ENCODE measurements around the gene SLC22A14. TPM values are rescaled to one million over a fixed set of nuclear protein-coding genes. Genes with fewer than 3 reads are reported as not detected.
A peak's percentile ranks its signal among the peaks of the same experiment; 100 is the strongest.

Gene SLC22A14
- total RNA-seq, 1 experiment from 2014 or later: not detected

DNA sequence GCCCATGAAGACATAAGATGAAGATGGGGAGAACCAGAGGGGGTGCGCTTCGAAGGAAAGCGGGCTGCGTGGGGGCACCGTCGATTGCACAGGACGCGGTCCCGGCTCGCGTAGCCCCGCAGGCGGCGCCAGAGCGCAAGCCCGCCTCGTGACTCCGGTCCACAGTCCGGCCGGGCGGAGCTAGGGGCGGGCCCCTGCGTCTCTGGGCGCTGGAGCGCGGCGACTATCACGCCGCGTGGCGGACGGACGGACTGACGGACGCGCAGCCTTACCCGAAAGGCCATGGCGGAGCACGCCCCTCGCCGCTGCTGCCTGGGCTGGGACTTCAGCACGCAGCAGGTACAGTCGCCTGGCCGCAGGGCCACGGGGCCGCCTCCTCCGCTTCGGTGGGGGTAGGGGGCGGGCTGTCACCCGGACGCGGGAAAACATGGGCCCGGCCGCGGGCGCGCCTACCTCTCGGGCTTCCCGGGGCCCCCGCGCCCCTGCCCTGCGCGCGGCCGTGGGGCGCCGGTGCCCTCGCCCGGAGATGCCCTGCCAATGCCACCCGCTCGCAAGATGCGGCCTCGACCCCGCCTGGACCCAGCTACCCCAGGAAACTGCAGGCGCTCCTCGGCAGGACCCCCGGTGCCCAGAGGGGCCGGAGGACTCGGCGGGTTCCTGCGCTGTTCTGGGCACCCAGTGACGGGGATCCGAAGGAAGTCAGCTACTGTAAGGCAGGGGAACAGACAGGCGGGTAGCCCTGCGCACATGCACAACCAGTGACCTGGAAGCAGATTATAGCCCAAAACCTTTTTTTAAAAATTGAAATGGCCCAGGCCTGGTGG, 64.7 kb downstream of the SLC22A14 start, which contains the start of gene XYLB (continued):
- peak; percentile 82; the same call in 1 of the 2 replicates for TF ChIP-seq ZNF232 (CRISPR knock-in tag; IDR thresholded peaks at IDR 0.05)
- TF ChIP-seq, protein P1, sequence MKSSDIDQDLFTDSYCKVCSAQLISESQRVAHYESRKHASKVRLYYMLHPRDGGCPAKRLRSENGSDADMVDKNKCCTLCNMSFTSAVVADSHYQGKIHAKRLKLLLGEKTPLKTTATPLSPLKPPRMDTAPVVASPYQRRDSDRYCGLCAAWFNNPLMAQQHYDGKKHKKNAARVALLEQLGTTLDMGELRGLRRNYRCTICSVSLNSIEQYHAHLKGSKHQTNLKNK (CRISPR knock-in tag; IDR thresholded peaks at IDR 0.05): no peak
- TF ChIP-seq FOXJ3 (CRISPR knock-in tag; IDR thresholded peaks at IDR 0.05; ENCODE audit: borderline replicate concordance): no peak
- TF ChIP-seq, protein P2, sequence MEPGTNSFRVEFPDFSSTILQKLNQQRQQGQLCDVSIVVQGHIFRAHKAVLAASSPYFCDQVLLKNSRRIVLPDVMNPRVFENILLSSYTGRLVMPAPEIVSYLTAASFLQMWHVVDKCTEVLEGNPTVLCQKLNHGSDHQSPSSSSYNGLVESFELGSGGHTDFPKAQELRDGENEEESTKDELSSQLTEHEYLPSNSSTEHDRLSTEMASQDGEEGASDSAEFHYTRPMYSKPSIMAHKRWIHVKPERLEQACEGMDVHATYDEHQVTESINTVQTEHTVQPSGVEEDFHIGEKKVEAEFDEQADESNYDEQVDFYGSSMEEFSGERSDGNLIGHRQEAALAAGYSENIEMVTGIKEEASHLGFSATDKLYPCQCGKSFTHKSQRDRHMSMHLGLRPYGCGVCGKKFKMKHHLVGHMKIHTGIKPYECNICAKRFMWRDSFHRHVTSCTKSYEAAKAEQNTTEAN (CRISPR knock-in tag; IDR thresholded peaks at IDR 0.05): peak; percentile 85; the same call in 1 of the 2 replicates
- peak; percentile 96 for TF ChIP-seq SMAD3 (CRISPR knock-in tag; IDR thresholded peaks at IDR 0.05; ENCODE audit: borderline replicate concordance)
- TF ChIP-seq, protein P3, sequence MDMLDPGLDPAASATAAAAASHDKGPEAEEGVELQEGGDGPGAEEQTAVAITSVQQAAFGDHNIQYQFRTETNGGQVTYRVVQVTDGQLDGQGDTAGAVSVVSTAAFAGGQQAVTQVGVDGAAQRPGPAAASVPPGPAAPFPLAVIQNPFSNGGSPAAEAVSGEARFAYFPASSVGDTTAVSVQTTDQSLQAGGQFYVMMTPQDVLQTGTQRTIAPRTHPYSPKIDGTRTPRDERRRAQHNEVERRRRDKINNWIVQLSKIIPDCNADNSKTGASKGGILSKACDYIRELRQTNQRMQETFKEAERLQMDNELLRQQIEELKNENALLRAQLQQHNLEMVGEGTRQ (CRISPR knock-in tag; IDR thresholded peaks at IDR 0.05): peak; percentile 82
- TF ChIP-seq FOXK1 (CRISPR knock-in tag; IDR thresholded peaks at IDR 0.05): peak; percentile 88
- TF ChIP-seq NR1H2 (CRISPR knock-in tag; IDR thresholded peaks at IDR 0.05): peak; percentile 55; the same call in 1 of the 2 replicates
- TF ChIP-seq, protein P4, sequence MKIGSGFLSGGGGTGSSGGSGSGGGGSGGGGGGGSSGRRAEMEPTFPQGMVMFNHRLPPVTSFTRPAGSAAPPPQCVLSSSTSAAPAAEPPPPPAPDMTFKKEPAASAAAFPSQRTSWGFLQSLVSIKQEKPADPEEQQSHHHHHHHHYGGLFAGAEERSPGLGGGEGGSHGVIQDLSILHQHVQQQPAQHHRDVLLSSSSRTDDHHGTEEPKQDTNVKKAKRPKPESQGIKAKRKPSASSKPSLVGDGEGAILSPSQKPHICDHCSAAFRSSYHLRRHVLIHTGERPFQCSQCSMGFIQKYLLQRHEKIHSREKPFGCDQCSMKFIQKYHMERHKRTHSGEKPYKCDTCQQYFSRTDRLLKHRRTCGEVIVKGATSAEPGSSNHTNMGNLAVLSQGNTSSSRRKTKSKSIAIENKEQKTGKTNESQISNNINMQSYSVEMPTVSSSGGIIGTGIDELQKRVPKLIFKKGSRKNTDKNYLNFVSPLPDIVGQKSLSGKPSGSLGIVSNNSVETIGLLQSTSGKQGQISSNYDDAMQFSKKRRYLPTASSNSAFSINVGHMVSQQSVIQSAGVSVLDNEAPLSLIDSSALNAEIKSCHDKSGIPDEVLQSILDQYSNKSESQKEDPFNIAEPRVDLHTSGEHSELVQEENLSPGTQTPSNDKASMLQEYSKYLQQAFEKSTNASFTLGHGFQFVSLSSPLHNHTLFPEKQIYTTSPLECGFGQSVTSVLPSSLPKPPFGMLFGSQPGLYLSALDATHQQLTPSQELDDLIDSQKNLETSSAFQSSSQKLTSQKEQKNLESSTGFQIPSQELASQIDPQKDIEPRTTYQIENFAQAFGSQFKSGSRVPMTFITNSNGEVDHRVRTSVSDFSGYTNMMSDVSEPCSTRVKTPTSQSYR (CRISPR knock-in tag; IDR thresholded peaks at IDR 0.05): peak; percentile 82
- TF ChIP-seq ZNF219 (CRISPR knock-in tag; IDR thresholded peaks at IDR 0.05; ENCODE audit: borderline replicate concordance): no peak
- TF ChIP-seq, protein P5, sequence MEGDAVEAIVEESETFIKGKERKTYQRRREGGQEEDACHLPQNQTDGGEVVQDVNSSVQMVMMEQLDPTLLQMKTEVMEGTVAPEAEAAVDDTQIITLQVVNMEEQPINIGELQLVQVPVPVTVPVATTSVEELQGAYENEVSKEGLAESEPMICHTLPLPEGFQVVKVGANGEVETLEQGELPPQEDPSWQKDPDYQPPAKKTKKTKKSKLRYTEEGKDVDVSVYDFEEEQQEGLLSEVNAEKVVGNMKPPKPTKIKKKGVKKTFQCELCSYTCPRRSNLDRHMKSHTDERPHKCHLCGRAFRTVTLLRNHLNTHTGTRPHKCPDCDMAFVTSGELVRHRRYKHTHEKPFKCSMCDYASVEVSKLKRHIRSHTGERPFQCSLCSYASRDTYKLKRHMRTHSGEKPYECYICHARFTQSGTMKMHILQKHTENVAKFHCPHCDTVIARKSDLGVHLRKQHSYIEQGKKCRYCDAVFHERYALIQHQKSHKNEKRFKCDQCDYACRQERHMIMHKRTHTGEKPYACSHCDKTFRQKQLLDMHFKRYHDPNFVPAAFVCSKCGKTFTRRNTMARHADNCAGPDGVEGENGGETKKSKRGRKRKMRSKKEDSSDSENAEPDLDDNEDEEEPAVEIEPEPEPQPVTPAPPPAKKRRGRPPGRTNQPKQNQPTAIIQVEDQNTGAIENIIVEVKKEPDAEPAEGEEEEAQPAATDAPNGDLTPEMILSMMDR (IDR thresholded peaks at IDR 0.05): peak; percentile 37; the same call in 1 of the 2 replicates
- TF ChIP-seq NR2C2 (CRISPR knock-in tag; IDR thresholded peaks at IDR 0.05): peak; percentile 27; the same call in 1 of the 2 replicates
- TF ChIP-seq ETV6 (CRISPR knock-in tag; IDR thresholded peaks at IDR 0.05): peak; percentile 86
- TF ChIP-seq ELF4 (CRISPR knock-in tag; IDR thresholded peaks at IDR 0.05; ENCODE audit: low read depth): 0 out of 2 replicates have a peak, but pooled peaks have one; percentile 51
- TF ChIP-seq, protein P6, sequence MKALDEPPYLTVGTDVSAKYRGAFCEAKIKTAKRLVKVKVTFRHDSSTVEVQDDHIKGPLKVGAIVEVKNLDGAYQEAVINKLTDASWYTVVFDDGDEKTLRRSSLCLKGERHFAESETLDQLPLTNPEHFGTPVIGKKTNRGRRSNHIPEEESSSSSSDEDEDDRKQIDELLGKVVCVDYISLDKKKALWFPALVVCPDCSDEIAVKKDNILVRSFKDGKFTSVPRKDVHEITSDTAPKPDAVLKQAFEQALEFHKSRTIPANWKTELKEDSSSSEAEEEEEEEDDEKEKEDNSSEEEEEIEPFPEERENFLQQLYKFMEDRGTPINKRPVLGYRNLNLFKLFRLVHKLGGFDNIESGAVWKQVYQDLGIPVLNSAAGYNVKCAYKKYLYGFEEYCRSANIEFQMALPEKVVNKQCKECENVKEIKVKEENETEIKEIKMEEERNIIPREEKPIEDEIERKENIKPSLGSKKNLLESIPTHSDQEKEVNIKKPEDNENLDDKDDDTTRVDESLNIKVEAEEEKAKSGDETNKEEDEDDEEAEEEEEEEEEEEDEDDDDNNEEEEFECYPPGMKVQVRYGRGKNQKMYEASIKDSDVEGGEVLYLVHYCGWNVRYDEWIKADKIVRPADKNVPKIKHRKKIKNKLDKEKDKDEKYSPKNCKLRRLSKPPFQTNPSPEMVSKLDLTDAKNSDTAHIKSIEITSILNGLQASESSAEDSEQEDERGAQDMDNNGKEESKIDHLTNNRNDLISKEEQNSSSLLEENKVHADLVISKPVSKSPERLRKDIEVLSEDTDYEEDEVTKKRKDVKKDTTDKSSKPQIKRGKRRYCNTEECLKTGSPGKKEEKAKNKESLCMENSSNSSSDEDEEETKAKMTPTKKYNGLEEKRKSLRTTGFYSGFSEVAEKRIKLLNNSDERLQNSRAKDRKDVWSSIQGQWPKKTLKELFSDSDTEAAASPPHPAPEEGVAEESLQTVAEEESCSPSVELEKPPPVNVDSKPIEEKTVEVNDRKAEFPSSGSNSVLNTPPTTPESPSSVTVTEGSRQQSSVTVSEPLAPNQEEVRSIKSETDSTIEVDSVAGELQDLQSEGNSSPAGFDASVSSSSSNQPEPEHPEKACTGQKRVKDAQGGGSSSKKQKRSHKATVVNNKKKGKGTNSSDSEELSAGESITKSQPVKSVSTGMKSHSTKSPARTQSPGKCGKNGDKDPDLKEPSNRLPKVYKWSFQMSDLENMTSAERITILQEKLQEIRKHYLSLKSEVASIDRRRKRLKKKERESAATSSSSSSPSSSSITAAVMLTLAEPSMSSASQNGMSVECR (CRISPR knock-in tag; IDR thresholded peaks at IDR 0.05; ENCODE audit: borderline replicate concordance): peak; percentile 97
- TF ChIP-seq, protein P7, sequence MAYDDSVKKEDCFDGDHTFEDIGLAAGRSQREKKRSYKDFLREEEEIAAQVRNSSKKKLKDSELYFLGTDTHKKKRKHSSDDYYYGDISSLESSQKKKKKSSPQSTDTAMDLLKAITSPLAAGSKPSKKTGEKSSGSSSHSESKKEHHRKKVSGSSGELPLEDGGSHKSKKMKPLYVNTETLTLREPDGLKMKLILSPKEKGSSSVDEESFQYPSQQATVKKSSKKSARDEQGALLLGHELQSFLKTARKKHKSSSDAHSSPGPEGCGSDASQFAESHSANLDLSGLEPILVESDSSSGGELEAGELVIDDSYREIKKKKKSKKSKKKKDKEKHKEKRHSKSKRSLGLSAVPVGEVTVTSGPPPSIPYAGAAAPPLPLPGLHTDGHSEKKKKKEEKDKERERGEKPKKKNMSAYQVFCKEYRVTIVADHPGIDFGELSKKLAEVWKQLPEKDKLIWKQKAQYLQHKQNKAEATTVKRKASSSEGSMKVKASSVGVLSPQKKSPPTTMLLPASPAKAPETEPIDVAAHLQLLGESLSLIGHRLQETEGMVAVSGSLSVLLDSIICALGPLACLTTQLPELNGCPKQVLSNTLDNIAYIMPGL (CRISPR knock-in tag; IDR thresholded peaks at IDR 0.05): peak; percentile 94
- peak; percentile 81 for TF ChIP-seq CREB1 (CRISPR knock-in tag; IDR thresholded peaks at IDR 0.05)
- peak; percentile 75; the same call in 1 of the 2 replicates for TF ChIP-seq ESRRA (CRISPR knock-in tag; IDR thresholded peaks at IDR 0.05; ENCODE audit: borderline replicate concordance)
- TF ChIP-seq, protein P8, sequence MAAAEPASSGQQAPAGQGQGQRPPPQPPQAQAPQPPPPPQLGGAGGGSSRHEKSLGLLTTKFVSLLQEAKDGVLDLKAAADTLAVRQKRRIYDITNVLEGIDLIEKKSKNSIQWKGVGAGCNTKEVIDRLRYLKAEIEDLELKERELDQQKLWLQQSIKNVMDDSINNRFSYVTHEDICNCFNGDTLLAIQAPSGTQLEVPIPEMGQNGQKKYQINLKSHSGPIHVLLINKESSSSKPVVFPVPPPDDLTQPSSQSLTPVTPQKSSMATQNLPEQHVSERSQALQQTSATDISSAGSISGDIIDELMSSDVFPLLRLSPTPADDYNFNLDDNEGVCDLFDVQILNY (CRISPR knock-in tag; IDR thresholded peaks at IDR 0.05): peak; percentile 87
